H1 (cell line): Measurements from ENCODE around the gene STT3B. TPM values are rescaled to one million over a fixed set of nuclear protein-coding genes. Genes with fewer than 3 reads are reported as not detected.

Experiments used
- BRCA1 ChIP-seq: IDR thresholded peaks from 2 replicates; pipeline ENCODE4 v1.6.1; 2012; ENCODE audit warnings: low read depth, low read length, improper control_type of control experiment
- CHD1 ChIP-seq: IDR thresholded peaks from 2 replicates; pipeline ENCODE4 v1.6.1; 2012; ENCODE audit warnings: low read depth, low read length, improper control_type of control experiment
- CHD2 ChIP-seq: IDR thresholded peaks from 2 replicates; pipeline ENCODE4 v1.6.1; 2012; ENCODE audit warnings: low read length, improper control_type of control experiment
- GTF2F1 ChIP-seq: IDR thresholded peaks from 2 replicates; pipeline ENCODE4 v1.6.1; 2012; ENCODE audit warnings: low read depth, low read length, improper control_type of control experiment, borderline replicate concordance
- KDM1A ChIP-seq: fragments of 200-600, 300-600 bp; sonication (generic); IDR thresholded peaks from 2 replicates; pipeline ENCODE4 v1.7.1; 2016; ENCODE audit warnings: mild to moderate bottlenecking, low read length, borderline replicate concordance
- KDM4A ChIP-seq: IDR thresholded peaks from one replicate; pipeline ENCODE4 v1.7.1; 2012; ENCODE audit warnings: low read depth, mild to moderate bottlenecking, moderate library complexity, low read length, inconsistent platforms; ENCODE audit not compliant: severe bottlenecking
- MAFK ChIP-seq: IDR thresholded peaks from 2 replicates; pipeline ENCODE4 v1.6.1; 2012; ENCODE audit warnings: low read depth, mild to moderate bottlenecking, improper control_type of control experiment, low read length
- PHF8 ChIP-seq: fragments of 200-600 bp; sonication (generic); conservative IDR thresholded peaks from 2 replicates; pipeline ENCODE4 v1.7.1; 2012; ENCODE audit warnings: low read depth, mild to moderate bottlenecking, inconsistent platforms, low read length, moderate library complexity
- polyA plus RNA-seq, 7 experiments: library from polyadenylated mRNA; depleted of rRNA in 3 of 7; stranded (reverse) in 5 of 7; unstranded in 2 of 7; fragments of >200 nt in 5 of 7; fragments of 200-250 nt in 2 of 7; gene quantifications; 1 replicate in 5 of 7; 2 replicates in 1 of 7; 4 replicates in 1 of 7; pipeline versions ENCODE4 v1.2.1 to v1.2.3, GENCODE V29; 2011 to 2013; ENCODE audit warnings: missing spikeins in 2 of 7, mixed read lengths in 2 of 7
- total RNA-seq: library from RNA; stranded (reverse); fragmentation: NEBNext Ultra II Directional; extraction: Animal tissue kit (Norgen Biotek cat#: 25700); gene quantifications from 2 replicates; pipeline ENCODE4 v1.2.1, GENCODE V29; 2021
- TF ChIP-seq, protein P1 (sequence below), 3 experiments: IDR thresholded peaks; 1 replicate in 2 of 3; 2 replicates in 1 of 3; pipeline versions ENCODE4 v1.5.1 to v1.6.1; 2011; ENCODE audit warnings: low read length in 3 of 3, mild to moderate bottlenecking in 3 of 3, inconsistent platforms in 2 of 3, low read depth in 1 of 3, moderate library complexity in 1 of 3; ENCODE audit not compliant: insufficient read depth in 1 of 3; ENCODE audit errors: control extremely low read depth in 1 of 3
- TF ChIP-seq, protein P2 (sequence below): IDR thresholded peaks from 2 replicates; pipeline ENCODE4 v1.6.1; 2012; ENCODE audit warnings: inconsistent platforms

Gene STT3B
- total and polyA plus RNA-seq, 2 of the 8 experiments (the other 6 are each of a cell fraction or from before 2014, with no cell fraction given): 43.5 to 134 TPM

DNA sequence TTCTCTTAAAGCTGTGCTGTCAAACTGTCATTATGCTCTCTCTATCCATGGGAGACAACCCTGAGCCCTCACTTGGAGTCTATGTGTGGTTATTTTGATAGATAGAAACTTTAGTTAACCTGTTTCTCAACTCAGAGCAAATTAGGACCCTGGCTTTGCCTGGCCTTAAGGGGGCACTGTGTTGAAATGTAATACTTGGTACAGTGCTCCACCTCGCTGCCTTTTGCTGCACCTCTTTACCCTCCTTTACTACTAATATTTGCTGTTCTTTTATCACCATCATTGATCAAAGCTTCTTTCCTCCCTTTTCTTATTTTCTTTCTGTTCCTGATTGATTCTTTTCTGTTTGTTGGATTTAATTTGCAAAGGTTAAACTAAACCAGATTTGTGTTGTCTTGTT lies 34.3 kb downstream of the STT3B start (continued):
- TF ChIP-seq CHD1 (no peak), GTF2F1 (no peak), MAFK (no peak), KDM1A (no peak), PHF8 (no peak), BRCA1 (no peak), CHD2 (no peak), KDM4A (no peak)
- TF ChIP-seq, protein P1, sequence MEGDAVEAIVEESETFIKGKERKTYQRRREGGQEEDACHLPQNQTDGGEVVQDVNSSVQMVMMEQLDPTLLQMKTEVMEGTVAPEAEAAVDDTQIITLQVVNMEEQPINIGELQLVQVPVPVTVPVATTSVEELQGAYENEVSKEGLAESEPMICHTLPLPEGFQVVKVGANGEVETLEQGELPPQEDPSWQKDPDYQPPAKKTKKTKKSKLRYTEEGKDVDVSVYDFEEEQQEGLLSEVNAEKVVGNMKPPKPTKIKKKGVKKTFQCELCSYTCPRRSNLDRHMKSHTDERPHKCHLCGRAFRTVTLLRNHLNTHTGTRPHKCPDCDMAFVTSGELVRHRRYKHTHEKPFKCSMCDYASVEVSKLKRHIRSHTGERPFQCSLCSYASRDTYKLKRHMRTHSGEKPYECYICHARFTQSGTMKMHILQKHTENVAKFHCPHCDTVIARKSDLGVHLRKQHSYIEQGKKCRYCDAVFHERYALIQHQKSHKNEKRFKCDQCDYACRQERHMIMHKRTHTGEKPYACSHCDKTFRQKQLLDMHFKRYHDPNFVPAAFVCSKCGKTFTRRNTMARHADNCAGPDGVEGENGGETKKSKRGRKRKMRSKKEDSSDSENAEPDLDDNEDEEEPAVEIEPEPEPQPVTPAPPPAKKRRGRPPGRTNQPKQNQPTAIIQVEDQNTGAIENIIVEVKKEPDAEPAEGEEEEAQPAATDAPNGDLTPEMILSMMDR (IDR thresholded peaks at IDR 0.05; ENCODE audit: control extremely low read depth in 1 of 3, insufficient read depth in 1 of 3, low read depth in 1 of 3, low read length in 3 of 3): peak; percentile 35 to 97 (median 81)
- TF ChIP-seq, protein P2, sequence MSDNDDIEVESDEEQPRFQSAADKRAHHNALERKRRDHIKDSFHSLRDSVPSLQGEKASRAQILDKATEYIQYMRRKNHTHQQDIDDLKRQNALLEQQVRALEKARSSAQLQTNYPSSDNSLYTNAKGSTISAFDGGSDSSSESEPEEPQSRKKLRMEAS: no peak
